T-helper 1 cell treated with Interleukin-12 subunit alpha and Interleukin-12 subunit beta and Interleukin-4 antibody, amounts not matched to agents 30 ng/mL and 1 ng/mL, for 36 hours (primary cell): ENCODE measurements around the gene MAP3K7CL. TPM values are rescaled to one million over a fixed set of nuclear protein-coding genes. Genes with fewer than 3 reads are reported as not detected.
"Not testable (repeated sequence)": the region's sequence is repeated elsewhere in the genome, so short reads cannot be mapped to it uniquely, and the experiment has no call there.

Experiments
- intact Hi-C: fragments of 100-400 bp; cut with micrococcal nuclease; formaldehyde crosslinking; loops from one replicate; pipeline ENCODE4 v1.15.1; 2024
- total RNA-seq: library from RNA; stranded (reverse); gene quantifications from 2 replicates; pipeline ENCODE4 v1.2.3, GENCODE V29; 2022

Gene MAP3K7CL
- total RNA-seq, 1 donor from 2014 or later, result 5.1 TPM

GRCh38 chr21:29166853-29167252 is 36.4 kb downstream of the MAP3K7CL start:
- intact Hi-C loops, result no loop called here

GRCh38 chr21:29167481-29167880 is 37.0 kb downstream of the MAP3K7CL start:
- intact Hi-C loops, result not testable (repeated sequence)

- intact Hi-C loops, result no loop called here
Measured at GRCh38 chr21:29168891-29169315, 38.5 kb downstream of the MAP3K7CL start.

- intact Hi-C loops, result loop anchor here (1.0 kb wide), 1 partner anchor 25 kb away; no protein-coding TSS in a partner anchor
Measured at GRCh38 chr21:29170944-29171343, 40.5 kb downstream of the MAP3K7CL start.

GRCh38 chr21:29172282-29172681 is 41.8 kb downstream of the MAP3K7CL start:
- intact Hi-C loops, result no loop called here

- intact Hi-C loops, result no loop called here
Measured at GRCh38 chr21:29174607-29175013, 44.2 kb downstream of the MAP3K7CL start.

GRCh38 chr21:29175408-29176134 is 45.1 kb downstream of the MAP3K7CL start:
- intact Hi-C loops, result no loop called here

- intact Hi-C loops, result no loop called here
Measured at GRCh38 chr21:29176471-29177120, 46.2 kb downstream of the MAP3K7CL start.

GRCh38 chr21:29177800-29178199 is 47.4 kb downstream of the MAP3K7CL start:
- intact Hi-C loops, result no loop called here

- intact Hi-C loops, result no loop called here
Measured at GRCh38 chr21:29178926-29179325, 48.5 kb downstream of the MAP3K7CL start.

GRCh38 chr21:29179503-29179902 is 49.1 kb downstream of the MAP3K7CL start:
- intact Hi-C loops, result no loop called here

GRCh38 chr21:29181799-29182470 is 51.5 kb downstream of the MAP3K7CL start:
- intact Hi-C loops, result loop anchor here (1.0 kb wide), 1 partner anchor 14 kb away; no protein-coding TSS in a partner anchor

GRCh38 chr21:29182691-29183092 is 52.2 kb downstream of the MAP3K7CL start:
- intact Hi-C loops, result loop anchor here (1.0 kb wide), 1 partner anchor 14 kb away; no protein-coding TSS in a partner anchor

GRCh38 chr21:29184037-29184436 is 53.6 kb downstream of the MAP3K7CL start:
- intact Hi-C loops, result no loop called here

- intact Hi-C loops, result no loop called here
Measured at GRCh38 chr21:29185172-29185571, 54.7 kb downstream of the MAP3K7CL start.

GRCh38 chr21:29185633-29186032 is 55.2 kb downstream of the MAP3K7CL start:
- intact Hi-C loops, result no loop called here

- intact Hi-C loops, result no loop called here
Measured at GRCh38 chr21:29186246-29186645, 55.8 kb downstream of the MAP3K7CL start.

GRCh38 chr21:29187944-29188343 is 57.5 kb downstream of the MAP3K7CL start:
- intact Hi-C loops, result no loop called here

- intact Hi-C loops, result no loop called here
Measured at GRCh38 chr21:29189353-29189752, 58.9 kb downstream of the MAP3K7CL start.

GRCh38 chr21:29190923-29191331 is 60.5 kb downstream of the MAP3K7CL start:
- intact Hi-C loops, result no loop called here

- intact Hi-C loops, result no loop called here
Measured at GRCh38 chr21:29193072-29193471, 62.6 kb downstream of the MAP3K7CL start.

- intact Hi-C loops, result no loop called here
Measured at GRCh38 chr21:29193901-29194300, 63.5 kb downstream of the MAP3K7CL start.
